Measurements from ENCODE around the gene ZSCAN32.

The ZSCAN32 gene

GRCh38 chr16:3369073-3369472 lies 31.7 kb downstream of the ZSCAN32 start:
- H3K4me3 ChIP-seq: no peak overlapping the region
- peaks cover 0 to 8% (median 8%) of the 10 kb centered on the region in 3 donors for H3K36me3 ChIP-seq
- TF ChIP-seq CTCF (IDR thresholded peaks at IDR 0.05): no peak
- intact Hi-C loops (cut with DNase I; ENCODE audit: low total_unique reads): no loop called here
- no peaks in the 10 kb centered on the region for H3K4me1 ChIP-seq
- H3K27me3 ChIP-seq: no peaks in the 10 kb centered on the region
- peaks cover 3 to 32% (median 30%) of the 10 kb centered on the region in 3 donors for H3K9me3 ChIP-seq
- no peak for DNase-seq
- no peak overlapping the region for H3K27ac ChIP-seq

GRCh38 chr16:3364774-3365427 lies 35.9 kb downstream of the ZSCAN32 start:
- H3K9me3 ChIP-seq: peaks cover 0 to 41% (median 21%) of the 10 kb centered on the region in 3 donors
- intact Hi-C loops (cut with DNase I; ENCODE audit: low total_unique reads): no loop called here
- DNase-seq: peak; percentile 66 to 88
- TF ChIP-seq CTCF (IDR thresholded peaks at IDR 0.05): no peak
- peak overlapping the region; percentile 65 to 78 for H3K27ac ChIP-seq
- H3K36me3 ChIP-seq: peaks cover 0 to 8% (median 0%) of the 10 kb centered on the region in 3 donors
- peak overlapping the region; percentile 49 to 53 for H3K4me3 ChIP-seq
- H3K27me3 ChIP-seq: peaks cover 0 to 11% of the 10 kb centered on the region in 2 donors
- no peaks in the 10 kb centered on the region for H3K4me1 ChIP-seq

GRCh38 chr16:3363793-3364192 lies 37.0 kb downstream of the ZSCAN32 start:
- no peak for TF ChIP-seq CTCF (IDR thresholded peaks at IDR 0.05)

GRCh38 chr16:3362931-3363330 lies 37.9 kb downstream of the ZSCAN32 start:
- Histone ChIP-seq H3K27me3 (peaks cover 0 to 11% of the 10 kb centered on the region in 2 donors), H3K27ac (no peak overlapping the region), H3K4me1 (no peaks in the 10 kb centered on the region), H3K36me3 (no peaks in the 10 kb centered on the region), H3K9me3 (peaks cover 0 to 41% (median 16%) of the 10 kb centered on the region in 3 donors), H3K4me3 (no peak overlapping the region)
- no peak for TF ChIP-seq CTCF (IDR thresholded peaks at IDR 0.05)
- intact Hi-C loops (cut with DNase I; ENCODE audit: low total_unique reads): no loop called here
- no peak for DNase-seq

More at GRCh38 chr16:3363793-3364192, 37.0 kb downstream of the ZSCAN32 start:
- peaks cover 0 to 2% (median 0%) of the 10 kb centered on the region in 3 donors for H3K36me3 ChIP-seq
- intact Hi-C loops (cut with DNase I; ENCODE audit: low total_unique reads): no loop called here
- DNase-seq: no peak
- peaks cover 0 to 11% of the 10 kb centered on the region in 2 donors for H3K27me3 ChIP-seq
- H3K27ac ChIP-seq: no peak overlapping the region
- no peak overlapping the region for H3K4me3 ChIP-seq
- H3K9me3 ChIP-seq: peaks cover 0 to 41% (median 18%) of the 10 kb centered on the region in 3 donors
- H3K4me1 ChIP-seq: no peaks in the 10 kb centered on the region

- DNase-seq: no peak
- intact Hi-C loops (cut with DNase I; ENCODE audit: low total_unique reads): no loop called here
- Histone ChIP-seq H3K9me3 (peaks cover 0 to 9% (median 0%) of the 10 kb centered on the region in 3 donors), H3K4me3 (no peak overlapping the region), H3K4me1 (no peaks in the 10 kb centered on the region), H3K27me3 (peaks cover 0 to 11% of the 10 kb centered on the region in 2 donors), H3K36me3 (no peaks in the 10 kb centered on the region), H3K27ac (no peak overlapping the region)
- TF ChIP-seq CTCF (IDR thresholded peaks at IDR 0.05): no peak
Observed at GRCh38 chr16:3358871-3359270, 41.9 kb downstream of the ZSCAN32 start.

Data from tibial artery (tissue), 4 donors.